Keratinocyte (primary cell): ENCODE results near the gene OR2S2.

Source experiments
- EZH2 ChIP-seq: IDR thresholded peaks from one replicate; pipeline ENCODE4 v1.6.1; 2012; ENCODE audit warnings: inconsistent platforms, mild to moderate bottlenecking, low read length, moderate library complexity
- TF ChIP-seq, protein P1 (sequence below), 3 experiments: IDR thresholded peaks in 1 of 3; conservative IDR thresholded peaks in 1 of 3; optimal IDR thresholded peaks in 1 of 3; 2 replicates in 2 of 3; 3 replicates in 1 of 3; pipeline versions ENCODE3 to v1.5.1; 2011; ENCODE audit warnings: low read length in 3 of 3, mild to moderate bottlenecking in 3 of 3, moderate library complexity in 2 of 3, control low read depth in 1 of 3, inconsistent platforms in 1 of 3; ENCODE audit not compliant: insufficient read depth in 2 of 3; ENCODE audit errors: extremely low read depth in 1 of 3

DNA sequence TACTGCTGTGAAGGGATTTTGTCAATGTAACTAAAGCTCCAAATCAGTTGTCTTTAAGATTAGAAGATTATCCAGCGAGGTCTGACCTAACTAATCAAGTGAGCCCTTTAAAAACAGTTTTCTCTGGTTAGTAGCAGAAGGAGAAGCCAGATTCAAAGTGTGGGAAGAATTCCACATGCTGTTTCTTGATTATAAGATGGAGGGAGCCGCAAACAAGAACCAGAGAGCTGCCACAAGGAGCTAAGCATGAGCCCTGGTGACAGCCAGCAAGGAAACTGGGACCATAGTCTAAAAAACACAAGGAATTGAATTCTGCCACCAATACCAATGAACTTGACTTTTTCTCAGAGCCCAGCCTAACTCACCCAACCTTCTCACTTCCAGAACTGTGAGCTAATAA, 37.0 kb upstream of the OR2S2 start:
- TF ChIP-seq, protein P1, sequence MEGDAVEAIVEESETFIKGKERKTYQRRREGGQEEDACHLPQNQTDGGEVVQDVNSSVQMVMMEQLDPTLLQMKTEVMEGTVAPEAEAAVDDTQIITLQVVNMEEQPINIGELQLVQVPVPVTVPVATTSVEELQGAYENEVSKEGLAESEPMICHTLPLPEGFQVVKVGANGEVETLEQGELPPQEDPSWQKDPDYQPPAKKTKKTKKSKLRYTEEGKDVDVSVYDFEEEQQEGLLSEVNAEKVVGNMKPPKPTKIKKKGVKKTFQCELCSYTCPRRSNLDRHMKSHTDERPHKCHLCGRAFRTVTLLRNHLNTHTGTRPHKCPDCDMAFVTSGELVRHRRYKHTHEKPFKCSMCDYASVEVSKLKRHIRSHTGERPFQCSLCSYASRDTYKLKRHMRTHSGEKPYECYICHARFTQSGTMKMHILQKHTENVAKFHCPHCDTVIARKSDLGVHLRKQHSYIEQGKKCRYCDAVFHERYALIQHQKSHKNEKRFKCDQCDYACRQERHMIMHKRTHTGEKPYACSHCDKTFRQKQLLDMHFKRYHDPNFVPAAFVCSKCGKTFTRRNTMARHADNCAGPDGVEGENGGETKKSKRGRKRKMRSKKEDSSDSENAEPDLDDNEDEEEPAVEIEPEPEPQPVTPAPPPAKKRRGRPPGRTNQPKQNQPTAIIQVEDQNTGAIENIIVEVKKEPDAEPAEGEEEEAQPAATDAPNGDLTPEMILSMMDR (optimal IDR thresholded peaks at IDR 0.05 in 1 of 3, IDR thresholded peaks at IDR 0.05 in 1 of 3, conservative IDR thresholded peaks at IDR 0.05 in 1 of 3; ENCODE audit: extremely low read depth in 1 of 3, insufficient read depth in 2 of 3, low read length in 3 of 3): no peak
- no peak for TF ChIP-seq EZH2
